ACC112 (cell line): ENCODE results near the gene CD19.
A peak's percentile ranks its signal among the peaks of the same experiment; 100 is the strongest.

Source experiments
- H2AFZ ChIP-seq: fragments of 200-600 bp; sonication (generic); one replicate; pipeline ENCODE4 v1.6.0; 2017; ENCODE audit warnings: antibody characterized with exemption, low read length; ENCODE audit not compliant: unreplicated experiment
- H3K27ac ChIP-seq: fragments of 200-600 bp; sonication (generic); 2 replicates; pipeline ENCODE4 v1.5.1; 2014; ENCODE audit warnings: low read depth, mild to moderate bottlenecking, antibody characterized with exemption, low read length, moderate library complexity
- H3K27me3 ChIP-seq: fragments of 200-600 bp; sonication (generic); 2 replicates; pipeline ENCODE4 v1.6.1; 2014; ENCODE audit warnings: mild to moderate bottlenecking, antibody characterized with exemption, low read length, moderate library complexity, mixed read lengths; ENCODE audit not compliant: insufficient read depth
- H3K36me3 ChIP-seq: fragments of 200-600 bp; sonication (generic); 2 replicates; pipeline ENCODE4 v1.6.1; 2016; ENCODE audit warnings: mild to moderate bottlenecking, antibody characterized with exemption, low read length, moderate library complexity, mixed read lengths; ENCODE audit not compliant: insufficient read depth
- H3K4me1 ChIP-seq: fragments of 200-600 bp; sonication (generic); one replicate; pipeline ENCODE4 v1.6.1; 2016; ENCODE audit warnings: low read length, mixed read lengths; ENCODE audit not compliant: insufficient read depth, unreplicated experiment, control insufficient read depth
- H3K4me3 ChIP-seq: fragments of 200-600 bp; sonication (generic); 2 replicates; pipeline ENCODE4 v1.5.1; 2014; ENCODE audit warnings: mild to moderate bottlenecking, low read depth, low read length
- H3K79me2 ChIP-seq: fragments of 200-600 bp; sonication (generic); one replicate; pipeline ENCODE4 v1.6.0; 2016; ENCODE audit warnings: low read length; ENCODE audit not compliant: control insufficient read depth, unreplicated experiment, insufficient read depth

Gene CD19

GRCh38 chr16:28910086-28911031, 21.4 kb upstream of the CD19 start:
- H3K4me1 ChIP-seq, result peaks cover 4% of the 10 kb centered on the region
- no peak overlapping the region for H3K27ac ChIP-seq
- H3K4me3 ChIP-seq, result no peak overlapping the region
- no peaks in the 10 kb centered on the region for H3K27me3 ChIP-seq
- no peak overlapping the region for H2AFZ ChIP-seq
- H3K36me3 ChIP-seq, result no peaks in the 10 kb centered on the region
- H3K79me2 ChIP-seq, result no peaks in the 10 kb centered on the region

- no peak overlapping the region for H3K4me3 ChIP-seq
Measured at GRCh38 chr16:28912558-28912957, 19.2 kb upstream of the CD19 start.

GRCh38 chr16:28913946-28914724, 17.6 kb upstream of the CD19 start:
- Histone ChIP-seq H3K36me3 (peaks cover 4% of the 10 kb centered on the region; the same call in 1 of the 2 replicates), H3K27me3 (no peaks in the 10 kb centered on the region), H3K4me3 (no peak overlapping the region), H2AFZ (no peak overlapping the region), H3K4me1 (peaks cover 4% of the 10 kb centered on the region), H3K79me2 (no peaks in the 10 kb centered on the region), H3K27ac (no peak overlapping the region)

More at GRCh38 chr16:28912558-28912957, 19.2 kb upstream of the CD19 start:
- Histone ChIP-seq H3K27me3 (no peaks in the 10 kb centered on the region), H3K4me1 (peaks cover 4% of the 10 kb centered on the region), H3K79me2 (no peaks in the 10 kb centered on the region), H2AFZ (no peak overlapping the region), H3K36me3 (peaks cover 4% of the 10 kb centered on the region; the same call in 1 of the 2 replicates), H3K27ac (no peak overlapping the region)

- Histone ChIP-seq H3K36me3 (peaks cover 4% of the 10 kb centered on the region; the same call in 1 of the 2 replicates), H3K27ac (no peak overlapping the region)
Measured at GRCh38 chr16:28915181-28915580, 16.6 kb upstream of the CD19 start.

GRCh38 chr16:28917095-28917494, 14.7 kb upstream of the CD19 start:
- Histone ChIP-seq H2AFZ (no peak overlapping the region), H3K36me3 (peaks cover 4% of the 10 kb centered on the region; the same call in 1 of the 2 replicates), H3K4me1 (peaks cover 4% of the 10 kb centered on the region), H3K4me3 (no peak overlapping the region), H3K79me2 (no peaks in the 10 kb centered on the region), H3K27ac (no peak overlapping the region), H3K27me3 (no peaks in the 10 kb centered on the region)

More at GRCh38 chr16:28915181-28915580, 16.6 kb upstream of the CD19 start:
- H3K79me2 ChIP-seq, result no peaks in the 10 kb centered on the region
- H3K4me3 ChIP-seq, result no peak overlapping the region
- H2AFZ ChIP-seq, result no peak overlapping the region
- peaks cover 4% of the 10 kb centered on the region for H3K4me1 ChIP-seq
- H3K27me3 ChIP-seq, result no peaks in the 10 kb centered on the region

GRCh38 chr16:28918698-28919097, 13.1 kb upstream of the CD19 start:
- Histone ChIP-seq H3K36me3 (peaks cover 4% of the 10 kb centered on the region; the same call in 1 of the 2 replicates), H2AFZ (no peak overlapping the region), H3K4me3 (no peak overlapping the region), H3K4me1 (peaks cover 4% of the 10 kb centered on the region), H3K79me2 (no peaks in the 10 kb centered on the region), H3K27ac (no peak overlapping the region), H3K27me3 (no peaks in the 10 kb centered on the region)

GRCh38 chr16:28923231-28923587, 8.6 kb upstream of the CD19 start:
- no peaks in the 10 kb centered on the region for H3K79me2 ChIP-seq
- no peaks in the 10 kb centered on the region for H3K27me3 ChIP-seq
- no peak overlapping the region for H2AFZ ChIP-seq
- H3K36me3 ChIP-seq, result no peaks in the 10 kb centered on the region
- no peak overlapping the region for H3K4me3 ChIP-seq
- peaks cover 4% of the 10 kb centered on the region for H3K4me1 ChIP-seq
- no peak overlapping the region for H3K27ac ChIP-seq

- Histone ChIP-seq H3K27me3 (no peaks in the 10 kb centered on the region), H3K36me3 (no peaks in the 10 kb centered on the region), H3K4me1 (peaks cover 4% of the 10 kb centered on the region), H3K27ac (no peak overlapping the region), H2AFZ (no peak overlapping the region), H3K4me3 (no peak overlapping the region), H3K79me2 (no peaks in the 10 kb centered on the region)
Measured at GRCh38 chr16:28923652-28924398, 7.9 kb upstream of the CD19 start.

- no peak overlapping the region for H2AFZ ChIP-seq
- peak overlapping the region; percentile 84 for H3K4me3 ChIP-seq
- no peak overlapping the region for H3K27ac ChIP-seq
- H3K4me1 ChIP-seq, result peaks cover 4% of the 10 kb centered on the region
- no peaks in the 10 kb centered on the region for H3K27me3 ChIP-seq
- H3K36me3 ChIP-seq, result no peaks in the 10 kb centered on the region
- H3K79me2 ChIP-seq, result no peaks in the 10 kb centered on the region
Measured at GRCh38 chr16:28924399-28924761, 7.4 kb upstream of the CD19 start.

- Histone ChIP-seq H3K4me1 (peaks cover 4% of the 10 kb centered on the region), H3K4me3 (peak within 1 kb of the TSS; percentile 84), H2AFZ (peak within 1 kb of the TSS; percentile 76), H3K79me2 (no peaks in the 10 kb centered on the region), H3K27me3 (no peaks in the 10 kb centered on the region), H3K36me3 (no peaks in the 10 kb centered on the region), H3K27ac (peak within 1 kb of the TSS; percentile 85)
Measured at GRCh38 chr16:28924762-28925385, 6.9 kb upstream of the CD19 start, which contains the start of gene RABEP2. RABEP2 (minus strand) TSS chr16:28925238; CDS start chr16:28925163, 75 bp downstream.
